OCI-LY3 (cell line): ENCODE measurements around the gene LDHAL6A.
"Not testable (repeated sequence)": the region's sequence is repeated elsewhere in the genome, so short reads cannot be mapped to it uniquely, and the experiment has no call there.

ENCODE experiments used
- H2AFZ ChIP-seq: fragments of 200-600, 300-600 bp; shearing (Covaris generic); 2 replicates; pipeline ENCODE4 v1.6.0; 2014; ENCODE audit warnings: antibody characterized with exemption, low read depth, low read length
- H3K27ac ChIP-seq: fragments of 200-600, 300-600 bp; sonication (generic); 2 replicates; pipeline ENCODE4 v1.5.1; 2014; ENCODE audit warnings: mild to moderate bottlenecking, low read length, moderate library complexity, mixed read lengths
- H3K27me3 ChIP-seq: fragments of 200-600, 300-600 bp; sonication (generic); 2 replicates; pipeline ENCODE4 v1.6.1; 2014; ENCODE audit warnings: low read depth, low read length, mixed read lengths
- H3K36me3 ChIP-seq: fragments of 200-600, 300-600 bp; sonication (generic); replicated peaks from 2 replicates; pipeline ENCODE3; 2014; ENCODE audit warnings: low read depth, low read length, mixed read lengths
- H3K4me1 ChIP-seq: fragments of 300-600, 200-600 bp; sonication (generic); 2 replicates; pipeline ENCODE4 v1.6.1; 2014; ENCODE audit warnings: low read length, mixed read lengths
- H3K4me2 ChIP-seq: fragments of 200-600, 300-600 bp; sonication (generic); 2 replicates; pipeline ENCODE4 v1.6.1; 2014; ENCODE audit warnings: low read length, mixed read lengths
- H3K4me3 ChIP-seq: fragments of 300-600, 200-600 bp; sonication (generic); 2 replicates; pipeline ENCODE4 v1.5.1; 2014; ENCODE audit warnings: antibody characterized with exemption, mild to moderate bottlenecking, low read length, moderate library complexity
- H3K79me2 ChIP-seq: fragments of 300-600, 200-600 bp; shearing (Covaris generic); 2 replicates; pipeline ENCODE4 v1.6.1; 2014; ENCODE audit warnings: mild to moderate bottlenecking, low read length, mixed read lengths
- H3K9ac ChIP-seq: fragments of 300-600, 200-600 bp; shearing (Covaris generic); 2 replicates; pipeline ENCODE4 v1.6.0; 2014; ENCODE audit warnings: mild to moderate bottlenecking, low read length, moderate library complexity
- H3K9me3 ChIP-seq: fragments of 200-600, 300-600 bp; shearing (Covaris generic); 2 replicates; pipeline ENCODE4 v1.6.1; 2014; ENCODE audit warnings: low read length, mixed read lengths; ENCODE audit not compliant: insufficient read depth
- H4K20me1 ChIP-seq: fragments of 200-600, 300-600 bp; sonication (generic); 2 replicates; pipeline ENCODE4 v1.6.1; 2016; ENCODE audit warnings: low read length, mixed read lengths; ENCODE audit not compliant: insufficient read depth
- EZH2phosphoT487 ChIP-seq: fragments of 200-600 bp; shearing (Covaris generic); IDR thresholded peaks from 2 replicates; pipeline ENCODE4 v1.6.1; 2018; ENCODE audit warnings: antibody characterized with exemption, mixed run types, low read depth
- TF ChIP-seq, protein P1 (sequence below): fragments of 200-600, 300-600 bp; sonication (generic); IDR thresholded peaks from 2 replicates; pipeline ENCODE4 v1.5.1; 2014; ENCODE audit warnings: antibody characterized with exemption, low read length, low read depth

LDHAL6A gene

GRCh38 chr11:18455686-18456372 is at the start of gene LDHAL6A:
TSS of gene LDHAL6A (plus strand) at chr11:18455856. CDS start at chr11:18456681, 825 bp downstream.
- no peak within 1 kb of the TSS for H3K27ac ChIP-seq
- 0 out of 2 replicates have a peak within 1 kb of the TSS, but pooled peaks have one; percentile 4 for H2AFZ ChIP-seq
- no peak for TF ChIP-seq EZH2phosphoT487
- TF ChIP-seq, protein P1, sequence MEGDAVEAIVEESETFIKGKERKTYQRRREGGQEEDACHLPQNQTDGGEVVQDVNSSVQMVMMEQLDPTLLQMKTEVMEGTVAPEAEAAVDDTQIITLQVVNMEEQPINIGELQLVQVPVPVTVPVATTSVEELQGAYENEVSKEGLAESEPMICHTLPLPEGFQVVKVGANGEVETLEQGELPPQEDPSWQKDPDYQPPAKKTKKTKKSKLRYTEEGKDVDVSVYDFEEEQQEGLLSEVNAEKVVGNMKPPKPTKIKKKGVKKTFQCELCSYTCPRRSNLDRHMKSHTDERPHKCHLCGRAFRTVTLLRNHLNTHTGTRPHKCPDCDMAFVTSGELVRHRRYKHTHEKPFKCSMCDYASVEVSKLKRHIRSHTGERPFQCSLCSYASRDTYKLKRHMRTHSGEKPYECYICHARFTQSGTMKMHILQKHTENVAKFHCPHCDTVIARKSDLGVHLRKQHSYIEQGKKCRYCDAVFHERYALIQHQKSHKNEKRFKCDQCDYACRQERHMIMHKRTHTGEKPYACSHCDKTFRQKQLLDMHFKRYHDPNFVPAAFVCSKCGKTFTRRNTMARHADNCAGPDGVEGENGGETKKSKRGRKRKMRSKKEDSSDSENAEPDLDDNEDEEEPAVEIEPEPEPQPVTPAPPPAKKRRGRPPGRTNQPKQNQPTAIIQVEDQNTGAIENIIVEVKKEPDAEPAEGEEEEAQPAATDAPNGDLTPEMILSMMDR: no peak
- H3K4me1 ChIP-seq: 0 out of 2 replicates have a peak, but pooled peaks cover 4% of the 10 kb centered on the region
- H3K9ac ChIP-seq: no peak within 1 kb of the TSS
- no peaks in the 10 kb centered on the region for H3K79me2 ChIP-seq
- no peaks in the 10 kb centered on the region for H3K9me3 ChIP-seq
- H4K20me1 ChIP-seq: no peaks in the 10 kb centered on the region
- H3K27me3 ChIP-seq: no peaks in the 10 kb centered on the region
- H3K4me2 ChIP-seq: no peak within 1 kb of the TSS
- no peak within 1 kb of the TSS for H3K4me3 ChIP-seq
- no peaks in the 10 kb centered on the region for H3K36me3 ChIP-seq

DNA sequence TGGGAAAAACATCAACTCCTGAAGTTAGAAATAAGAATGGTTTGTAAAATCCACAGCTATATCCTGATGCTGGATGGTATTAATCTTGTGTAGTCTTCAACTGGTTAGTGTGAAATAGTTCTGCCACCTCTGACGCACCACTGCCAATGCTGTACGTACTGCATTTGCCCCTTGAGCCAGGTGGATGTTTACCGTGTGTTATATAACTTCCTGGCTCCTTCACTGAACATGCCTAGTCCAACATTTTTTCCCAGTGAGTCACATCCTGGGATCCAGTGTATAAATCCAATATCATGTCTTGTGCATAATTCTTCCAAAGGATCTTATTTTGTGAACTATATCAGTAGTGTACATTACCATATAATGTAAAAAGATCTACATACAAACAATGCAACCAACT is 48.3 kb upstream of the LDHAL6A start:
- not testable (repeated sequence) for H3K27ac ChIP-seq, H3K9ac ChIP-seq, H3K4me2 ChIP-seq, H3K4me3 ChIP-seq, H2AFZ ChIP-seq, H3K9me3 ChIP-seq, H3K79me2 ChIP-seq, H3K27me3 ChIP-seq, H3K4me1 ChIP-seq
- H4K20me1 ChIP-seq: peaks cover 45% of the 10 kb centered on the region
- H3K36me3 ChIP-seq: peaks cover 40% of the 10 kb centered on the region

DNA sequence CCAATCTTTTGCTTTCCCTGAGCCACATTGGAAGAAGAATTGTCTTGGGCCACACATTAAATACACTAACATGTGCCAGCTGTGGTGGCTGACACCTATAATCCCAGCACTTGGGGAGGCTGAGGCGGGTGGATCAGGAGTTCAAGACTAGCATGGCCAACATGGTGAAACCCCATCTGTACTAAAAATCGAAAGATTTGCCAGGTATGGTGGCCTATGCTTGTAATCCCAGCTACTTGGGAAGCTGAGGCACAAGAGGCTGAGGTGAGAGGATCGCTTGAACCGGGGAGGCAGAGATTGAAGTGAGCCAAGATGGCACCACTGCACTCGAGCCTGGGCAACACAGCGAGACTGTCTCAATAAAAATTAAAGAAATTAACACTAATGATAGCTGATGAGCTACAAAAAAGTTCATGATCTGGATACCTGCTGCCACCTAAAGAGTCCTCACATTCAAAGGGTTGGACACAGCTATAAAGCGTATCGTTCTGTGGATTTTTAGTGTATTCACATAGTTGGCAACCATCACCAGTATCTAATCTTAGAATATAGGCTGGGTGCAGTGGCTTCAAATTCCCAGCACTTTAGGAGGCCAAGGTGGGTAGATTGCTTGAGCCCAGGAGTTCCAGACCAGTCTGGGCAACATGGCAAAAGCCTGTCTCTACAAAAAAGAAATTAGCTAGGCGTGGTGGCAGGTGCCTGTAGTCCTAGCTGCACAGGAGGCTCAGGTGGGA is 46.9 kb upstream of the LDHAL6A start:
- TF ChIP-seq EZH2phosphoT487: no peak
- TF ChIP-seq, protein P1: no peak
- Histone ChIP-seq H3K4me3 (no peak overlapping the region), H3K36me3 (peaks cover 27% of the 10 kb centered on the region), H3K27ac (no peak overlapping the region), H3K4me1 (no peaks in the 10 kb centered on the region), H3K9me3 (no peaks in the 10 kb centered on the region), H3K27me3 (no peaks in the 10 kb centered on the region), H3K4me2 (no peak overlapping the region), H4K20me1 (peaks cover 33% of the 10 kb centered on the region), H3K79me2 (0 out of 2 replicates have a peak, but pooled peaks cover 5% of the 10 kb centered on the region), H3K9ac (no peak overlapping the region), H2AFZ (no peak overlapping the region)

GRCh38 chr11:18416459-18416858 is 39.2 kb upstream of the LDHAL6A start:
- H3K9me3 ChIP-seq: no peaks in the 10 kb centered on the region
- no peak overlapping the region for H2AFZ ChIP-seq
- no peaks in the 10 kb centered on the region for H3K4me1 ChIP-seq
- H3K79me2 ChIP-seq: no peaks in the 10 kb centered on the region
- H4K20me1 ChIP-seq: no peaks in the 10 kb centered on the region
- no peaks in the 10 kb centered on the region for H3K27me3 ChIP-seq
- H3K4me2 ChIP-seq: no peak overlapping the region
- TF ChIP-seq, protein P1: no peak
- no peak for TF ChIP-seq EZH2phosphoT487
- no peak overlapping the region for H3K27ac ChIP-seq
- H3K36me3 ChIP-seq: no peaks in the 10 kb centered on the region
- H3K9ac ChIP-seq: no peak overlapping the region
- H3K4me3 ChIP-seq: no peak overlapping the region
